NB4 (cell line): Measurements from ENCODE around the gene ZBTB20.

Source experiments
- MAX ChIP-seq: IDR thresholded peaks from 2 replicates; pipeline ENCODE4 v1.6.1; 2011; ENCODE audit warnings: low read depth, low read length
- POLR2A ChIP-seq: IDR thresholded peaks from 2 replicates; pipeline ENCODE4 v1.6.1; 2011; ENCODE audit warnings: mild to moderate bottlenecking; ENCODE audit not compliant: insufficient read length; ENCODE audit errors: extremely low read depth
- TF ChIP-seq, protein P1 (sequence below): IDR thresholded peaks from one replicate; pipeline ENCODE4 v1.5.1; 2012; ENCODE audit warnings: low read depth, low read length

GRCh38 chr3:114476511-114476910, 670.6 kb downstream of the ZBTB20 start:
- TF ChIP-seq, protein P1, sequence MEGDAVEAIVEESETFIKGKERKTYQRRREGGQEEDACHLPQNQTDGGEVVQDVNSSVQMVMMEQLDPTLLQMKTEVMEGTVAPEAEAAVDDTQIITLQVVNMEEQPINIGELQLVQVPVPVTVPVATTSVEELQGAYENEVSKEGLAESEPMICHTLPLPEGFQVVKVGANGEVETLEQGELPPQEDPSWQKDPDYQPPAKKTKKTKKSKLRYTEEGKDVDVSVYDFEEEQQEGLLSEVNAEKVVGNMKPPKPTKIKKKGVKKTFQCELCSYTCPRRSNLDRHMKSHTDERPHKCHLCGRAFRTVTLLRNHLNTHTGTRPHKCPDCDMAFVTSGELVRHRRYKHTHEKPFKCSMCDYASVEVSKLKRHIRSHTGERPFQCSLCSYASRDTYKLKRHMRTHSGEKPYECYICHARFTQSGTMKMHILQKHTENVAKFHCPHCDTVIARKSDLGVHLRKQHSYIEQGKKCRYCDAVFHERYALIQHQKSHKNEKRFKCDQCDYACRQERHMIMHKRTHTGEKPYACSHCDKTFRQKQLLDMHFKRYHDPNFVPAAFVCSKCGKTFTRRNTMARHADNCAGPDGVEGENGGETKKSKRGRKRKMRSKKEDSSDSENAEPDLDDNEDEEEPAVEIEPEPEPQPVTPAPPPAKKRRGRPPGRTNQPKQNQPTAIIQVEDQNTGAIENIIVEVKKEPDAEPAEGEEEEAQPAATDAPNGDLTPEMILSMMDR = no peak
- TF ChIP-seq POLR2A (no peak), MAX (no peak)
